Dendritic cell treated with granulocyte-macrophage colony-stimulating factor and Interleukin-4, amounts not matched to agents 40 ng/mL and 50 ng/mL, for 4 days (primary cell): ENCODE measurements around the gene PNPLA6.

Experiments used
- H3K27ac Mint-ChIP-seq: one replicate; pipeline ENCODE4 v1.8.0; 2022; ENCODE audit warnings: mild to moderate bottlenecking, mixed read lengths
- H3K27me3 Mint-ChIP-seq: one replicate; pipeline ENCODE4 v1.8.0; 2022; ENCODE audit warnings: mild to moderate bottlenecking, mixed read lengths
- H3K36me3 Mint-ChIP-seq: one replicate; pipeline ENCODE4 v1.8.0; 2022; ENCODE audit warnings: low read depth, mixed read lengths
- H3K4me1 Mint-ChIP-seq: one replicate; pipeline ENCODE4 v1.8.0; 2022; ENCODE audit warnings: low read depth, mixed read lengths
- H3K4me3 Mint-ChIP-seq: one replicate; pipeline ENCODE4 v1.8.0; 2022; ENCODE audit warnings: mild to moderate bottlenecking, moderate library complexity, mixed read lengths
- H3K9me3 Mint-ChIP-seq: one replicate; pipeline ENCODE4 v1.8.0; 2022; ENCODE audit warnings: mixed read lengths
- intact Hi-C: fragments of 100-400 bp; cut with micrococcal nuclease; formaldehyde crosslinking; loops from one replicate; pipeline ENCODE4 v1.15.0; 2022

PNPLA6 gene

DNA sequence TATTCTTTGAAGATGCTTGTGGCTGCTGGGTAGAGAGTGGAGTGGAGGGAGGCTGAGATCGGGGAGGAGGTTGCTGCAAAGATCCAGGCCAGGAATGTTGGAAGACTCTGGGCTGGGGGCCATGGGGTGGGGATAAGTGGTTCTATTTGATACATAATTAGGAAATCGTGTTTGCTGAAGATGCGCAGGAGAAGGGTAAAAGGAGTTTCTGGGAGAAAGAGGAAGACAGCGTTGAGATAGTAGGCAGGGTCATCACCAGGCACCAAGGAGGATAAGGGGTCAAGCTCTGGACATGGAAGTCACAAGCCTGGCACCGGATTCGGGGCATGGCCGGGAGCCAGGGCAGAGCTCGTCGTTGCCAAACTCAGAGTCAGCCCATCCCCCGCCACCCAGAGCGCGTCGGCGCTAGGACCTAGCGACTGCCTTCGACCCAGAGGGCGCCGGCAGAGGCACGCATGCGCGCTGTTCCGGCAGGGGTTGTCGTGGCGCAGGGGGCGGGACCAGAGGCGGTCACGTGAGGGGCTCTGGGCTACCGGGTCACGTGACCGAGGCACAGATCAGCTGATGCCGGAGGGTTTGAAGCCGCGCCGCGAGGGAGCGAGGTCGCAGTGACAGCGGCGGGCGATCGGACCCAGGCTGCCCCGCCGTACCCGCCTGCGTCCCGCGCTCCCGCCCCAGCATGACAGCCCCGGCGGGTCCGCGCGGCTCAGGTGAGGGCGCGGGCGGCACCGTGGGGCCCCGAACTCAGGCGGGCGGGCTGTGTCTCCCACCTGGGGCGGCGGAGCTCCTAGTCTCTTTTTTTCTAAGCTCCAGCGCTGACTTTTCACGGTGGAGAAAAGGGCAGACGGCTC is 13.2 kb upstream of the PNPLA6 start, which contains the start of gene MCOLN1:
Gene MCOLN1 (plus strand): TSS at position 553 of the 851 bp plus-strand sequence. CDS start 127 bp downstream, at position 680.
- peaks cover 8% of the 10 kb centered on the region for H3K27me3 Mint-ChIP-seq

GRCh38 chr19:7522923-7523667 is 12.4 kb upstream of the PNPLA6 start:
- H3K27ac Mint-ChIP-seq = peak overlapping the region; percentile 72
- H3K36me3 Mint-ChIP-seq = peaks cover 71% of the 10 kb centered on the region
- intact Hi-C loops = loop anchor here (1.0 to 10.0 kb wide), 3 partner anchors 11 to 128 kb away; no protein-coding TSS in a partner anchor
- H3K27me3 Mint-ChIP-seq = peaks cover 2% of the 10 kb centered on the region
- peaks cover 56% of the 10 kb centered on the region for H3K4me1 Mint-ChIP-seq
- H3K4me3 Mint-ChIP-seq = peak overlapping the region; percentile 81
- H3K9me3 Mint-ChIP-seq = no peaks in the 10 kb centered on the region

More for the DNA sequence above, 13.2 kb upstream of the PNPLA6 start, which contains the start of gene MCOLN1:
- no peaks in the 10 kb centered on the region for H3K9me3 Mint-ChIP-seq
- peaks cover 49% of the 10 kb centered on the region for H3K4me1 Mint-ChIP-seq
- peak within 1 kb of the TSS; percentile 72 for H3K27ac Mint-ChIP-seq
- intact Hi-C loops = loop anchor here (1.0 to 10.0 kb wide), 3 partner anchors 12 to 127 kb away; no protein-coding TSS in a partner anchor
- H3K4me3 Mint-ChIP-seq = peak within 1 kb of the TSS; percentile 81
- peaks cover 63% of the 10 kb centered on the region for H3K36me3 Mint-ChIP-seq

DNA sequence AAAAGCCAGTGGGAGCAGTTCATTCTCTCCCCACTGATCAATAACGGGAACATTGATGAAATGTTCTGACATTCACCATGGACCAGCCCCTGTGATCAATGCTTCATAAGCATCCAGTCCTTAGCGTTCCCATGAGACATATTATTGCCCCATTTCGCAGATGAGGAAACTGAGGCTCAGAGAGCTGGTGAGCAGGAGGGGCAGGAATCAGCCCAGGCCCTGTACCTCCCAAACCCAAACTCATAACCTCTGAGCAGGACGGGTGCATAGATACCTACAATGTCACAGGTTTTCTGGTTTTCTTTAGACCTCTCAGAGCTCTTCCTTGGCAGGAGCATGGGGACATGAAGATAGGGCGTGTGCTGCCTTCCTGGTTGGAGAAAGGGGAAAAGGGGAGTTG is 11.0 kb upstream of the PNPLA6 start:
- Mint-ChIP-seq H3K9me3 (no peaks in the 10 kb centered on the region), H3K4me3 (no peak overlapping the region), H3K27ac (no peak overlapping the region), H3K4me1 (peaks cover 67% of the 10 kb centered on the region), H3K36me3 (peaks cover 79% of the 10 kb centered on the region), H3K27me3 (no peaks in the 10 kb centered on the region)
- intact Hi-C loops = loop anchor here (5.0 to 10.0 kb wide), 2 partner anchors 42 to 130 kb away; no protein-coding TSS in a partner anchor

DNA sequence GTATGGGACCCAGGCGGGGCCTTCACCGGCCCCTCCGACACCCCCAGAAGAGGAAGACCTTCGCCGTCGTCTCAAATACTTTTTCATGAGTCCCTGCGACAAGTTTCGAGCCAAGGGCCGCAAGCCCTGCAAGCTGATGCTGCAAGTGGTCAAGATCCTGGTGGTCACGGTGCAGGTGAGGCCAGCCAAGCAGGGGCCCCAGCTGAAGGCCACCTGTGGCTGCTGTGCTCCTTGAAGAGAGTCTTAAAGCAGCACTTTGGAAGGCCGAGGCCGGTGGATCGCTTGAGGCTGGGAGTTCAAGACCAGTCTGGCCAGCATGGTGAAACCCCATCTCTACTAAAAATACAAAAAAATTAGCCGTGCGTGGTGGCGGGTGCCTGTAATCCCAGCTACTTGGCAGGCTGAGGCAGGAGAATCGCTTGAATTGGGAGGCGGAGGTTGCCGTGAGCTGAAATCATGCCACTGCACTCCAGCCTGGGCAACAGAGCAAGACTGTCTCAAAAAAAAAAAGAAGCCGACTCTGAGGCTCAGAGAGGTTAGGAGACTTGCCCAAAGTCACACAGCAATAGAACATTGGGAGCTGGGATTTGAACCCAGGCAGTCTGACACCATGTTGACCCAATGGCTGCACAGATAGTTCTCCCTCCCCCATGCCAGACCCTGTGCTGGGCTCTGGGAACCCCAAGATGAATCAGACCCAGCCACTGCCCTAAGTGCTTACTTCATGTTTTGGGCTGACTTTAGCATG is 10.4 kb upstream of the PNPLA6 start:
- H3K4me1 Mint-ChIP-seq = peaks cover 73% of the 10 kb centered on the region
- H3K27me3 Mint-ChIP-seq = no peaks in the 10 kb centered on the region
- H3K36me3 Mint-ChIP-seq = peaks cover 82% of the 10 kb centered on the region
- H3K4me3 Mint-ChIP-seq = no peak overlapping the region
- peak overlapping the region; percentile 64 for H3K27ac Mint-ChIP-seq
- no peaks in the 10 kb centered on the region for H3K9me3 Mint-ChIP-seq
- intact Hi-C loops = loop anchor here (5.0 to 10.0 kb wide), 2 partner anchors 43 to 130 kb away; no protein-coding TSS in a partner anchor

DNA sequence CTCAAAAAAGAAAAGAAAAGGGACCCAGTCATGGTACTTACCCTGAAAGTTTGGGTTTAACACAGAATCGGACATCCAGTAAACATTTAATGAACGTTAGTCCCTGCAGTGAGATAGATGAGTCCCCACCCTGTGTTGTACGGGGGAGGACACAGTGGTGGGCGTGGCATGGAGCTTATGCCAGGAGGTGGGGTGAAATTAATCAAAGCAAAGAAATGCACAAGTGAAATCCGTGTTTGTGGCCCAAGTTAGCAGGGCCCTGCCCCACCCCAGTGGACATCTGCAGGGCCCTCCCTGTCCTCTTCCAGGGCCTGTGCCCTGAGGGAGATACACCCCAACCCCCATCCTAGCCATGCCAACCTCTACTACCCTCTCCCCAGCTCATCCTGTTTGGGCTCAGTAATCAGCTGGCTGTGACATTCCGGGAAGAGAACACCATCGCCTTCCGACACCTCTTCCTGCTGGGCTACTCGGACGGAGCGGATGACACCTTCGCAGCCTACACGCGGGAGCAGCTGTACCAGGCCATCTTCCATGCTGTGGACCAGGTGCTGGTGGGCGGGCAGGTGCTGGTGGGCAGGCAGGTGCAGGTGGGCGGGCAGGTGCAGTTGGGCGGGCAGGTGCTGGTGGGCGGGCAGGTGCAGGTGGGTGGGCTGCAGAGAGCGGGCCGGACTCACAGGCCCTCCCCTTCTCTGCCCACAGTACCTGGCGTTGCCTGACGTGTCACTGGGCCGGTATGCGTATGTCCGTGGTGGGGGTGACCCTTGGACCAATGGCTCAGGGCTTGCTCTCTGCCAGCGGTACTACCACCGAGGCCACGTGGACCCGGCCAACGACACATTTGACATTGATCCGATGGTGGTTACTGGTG is 9.2 kb upstream of the PNPLA6 start:
- Mint-ChIP-seq H3K27ac (peak overlapping the region; percentile 64), H3K36me3 (peaks cover 85% of the 10 kb centered on the region), H3K4me3 (no peak overlapping the region), H3K9me3 (no peaks in the 10 kb centered on the region), H3K27me3 (no peaks in the 10 kb centered on the region), H3K4me1 (peaks cover 67% of the 10 kb centered on the region)
- intact Hi-C loops = loop anchor here (10.0 kb wide), 1 partner anchor 131 kb away; no protein-coding TSS in a partner anchor

DNA sequence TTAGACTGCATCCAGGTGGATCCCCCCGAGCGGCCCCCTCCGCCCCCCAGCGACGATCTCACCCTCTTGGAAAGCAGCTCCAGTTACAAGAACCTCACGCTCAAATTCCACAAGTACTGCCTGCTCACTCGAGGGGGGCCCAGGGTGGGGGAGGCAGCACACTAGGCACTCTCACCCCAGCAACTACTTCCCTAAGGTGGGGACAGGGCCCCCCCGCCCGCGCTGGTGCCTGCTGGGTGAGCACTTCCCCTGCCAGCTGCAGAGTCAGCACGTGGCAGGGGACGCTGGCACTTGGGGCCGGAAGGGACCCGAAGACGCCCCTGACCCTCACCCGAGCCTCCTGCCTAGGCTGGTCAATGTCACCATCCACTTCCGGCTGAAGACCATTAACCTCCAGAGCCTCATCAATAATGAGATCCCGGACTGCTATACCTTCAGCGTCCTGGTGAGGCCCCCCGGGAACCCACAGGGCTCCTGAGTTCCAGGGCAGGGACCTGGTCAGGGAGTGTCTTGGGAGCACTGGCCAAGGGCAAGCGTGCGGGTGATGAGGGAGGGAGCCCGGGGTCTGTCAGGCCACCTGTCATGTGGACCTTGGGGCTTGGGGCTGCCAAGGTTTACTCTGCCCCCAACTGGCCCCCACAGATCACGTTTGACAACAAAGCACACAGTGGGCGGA is 7.9 kb upstream of the PNPLA6 start:
- Mint-ChIP-seq H3K4me3 (peak overlapping the region; percentile 55), H3K36me3 (peaks cover 95% of the 10 kb centered on the region), H3K27ac (peak overlapping the region; percentile 64), H3K4me1 (peaks cover 66% of the 10 kb centered on the region), H3K9me3 (no peaks in the 10 kb centered on the region), H3K27me3 (no peaks in the 10 kb centered on the region)
- intact Hi-C loops = loop anchor here (10.0 kb wide), 1 partner anchor 133 kb away; no protein-coding TSS in a partner anchor

DNA sequence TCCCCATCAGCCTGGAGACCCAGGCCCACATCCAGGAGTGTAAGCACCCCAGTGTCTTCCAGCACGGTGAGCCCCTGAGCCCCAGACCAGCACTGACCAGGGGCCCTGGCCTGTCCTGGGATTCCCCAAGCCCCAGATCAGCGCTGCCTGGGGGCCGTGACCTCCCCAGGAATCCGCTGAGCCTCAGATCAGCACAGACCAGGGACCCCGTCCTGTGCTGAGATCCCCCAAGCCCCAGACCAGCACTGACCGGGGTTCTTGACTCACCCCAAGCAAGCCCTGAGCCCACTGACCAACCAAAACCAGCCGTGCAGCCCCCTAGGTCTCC is 7.4 kb upstream of the PNPLA6 start:
- intact Hi-C loops = loop anchor here (10.0 kb wide), 1 partner anchor 133 kb away; no protein-coding TSS in a partner anchor
- peaks cover 95% of the 10 kb centered on the region for H3K36me3 Mint-ChIP-seq
- H3K4me3 Mint-ChIP-seq = no peak overlapping the region
- H3K27ac Mint-ChIP-seq = peak overlapping the region; percentile 64
- no peaks in the 10 kb centered on the region for H3K27me3 Mint-ChIP-seq
- H3K4me1 Mint-ChIP-seq = peaks cover 71% of the 10 kb centered on the region
- H3K9me3 Mint-ChIP-seq = no peaks in the 10 kb centered on the region

DNA sequence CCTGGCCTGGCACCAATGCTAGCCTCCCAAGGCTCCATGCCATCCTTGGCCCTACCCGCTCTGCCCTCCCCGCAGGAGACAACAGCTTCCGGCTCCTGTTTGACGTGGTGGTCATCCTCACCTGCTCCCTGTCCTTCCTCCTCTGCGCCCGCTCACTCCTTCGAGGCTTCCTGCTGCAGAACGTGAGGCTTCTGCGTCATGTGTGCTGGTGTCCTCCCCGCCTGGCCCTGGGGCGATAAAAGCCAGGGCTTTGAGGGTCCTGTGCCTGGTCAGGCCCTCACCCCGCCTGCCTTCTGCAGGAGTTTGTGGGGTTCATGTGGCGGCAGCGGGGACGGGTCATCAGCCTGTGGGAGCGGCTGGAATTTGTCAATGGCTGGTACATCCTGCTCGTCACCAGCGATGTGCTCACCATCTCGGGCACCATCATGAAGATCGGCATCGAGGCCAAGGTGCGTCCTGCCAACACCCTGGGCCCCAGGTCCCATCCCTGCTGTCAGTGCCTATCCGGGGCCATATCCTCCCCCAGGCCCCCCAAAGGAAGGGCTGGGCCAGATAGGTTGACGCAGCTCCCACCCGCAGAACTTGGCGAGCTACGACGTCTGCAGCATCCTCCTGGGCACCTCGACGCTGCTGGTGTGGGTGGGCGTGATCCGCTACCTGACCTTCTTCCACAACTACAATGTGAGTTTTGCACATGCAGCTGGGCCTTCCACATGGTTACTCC is 6.8 kb upstream of the PNPLA6 start:
- peaks cover 95% of the 10 kb centered on the region for H3K36me3 Mint-ChIP-seq
- H3K4me1 Mint-ChIP-seq = peaks cover 76% of the 10 kb centered on the region
- H3K27me3 Mint-ChIP-seq = no peaks in the 10 kb centered on the region
- H3K9me3 Mint-ChIP-seq = no peaks in the 10 kb centered on the region
- intact Hi-C loops = loop anchor here (10.0 kb wide), 1 partner anchor 134 kb away; no protein-coding TSS in a partner anchor
- H3K4me3 Mint-ChIP-seq = no peak overlapping the region
- peak overlapping the region; percentile 64 for H3K27ac Mint-ChIP-seq

DNA sequence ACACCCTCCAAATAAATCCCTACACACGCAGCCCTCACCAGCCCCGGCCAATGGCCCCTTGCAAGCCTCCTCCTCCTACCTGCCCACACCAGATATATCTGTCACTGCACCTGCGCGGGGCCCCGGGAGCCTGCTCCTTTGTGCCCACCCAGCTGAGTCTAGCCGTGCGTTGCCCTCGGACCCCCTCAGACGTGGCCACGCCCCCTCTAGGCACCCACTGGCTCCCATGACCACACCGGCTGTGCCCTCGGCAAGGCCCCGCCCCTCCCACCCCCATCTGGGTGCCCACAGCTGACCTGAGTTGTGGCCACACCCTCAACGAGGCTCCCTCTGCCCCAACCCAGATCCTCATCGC is 6.3 kb upstream of the PNPLA6 start:
- Mint-ChIP-seq H3K27me3 (no peaks in the 10 kb centered on the region), H3K4me3 (no peak overlapping the region), H3K4me1 (peaks cover 80% of the 10 kb centered on the region), H3K27ac (peak overlapping the region; percentile 64), H3K9me3 (no peaks in the 10 kb centered on the region), H3K36me3 (peaks cover 99% of the 10 kb centered on the region)
- intact Hi-C loops = loop anchor here (10.0 kb wide), 1 partner anchor 134 kb away; no protein-coding TSS in a partner anchor

GRCh38 chr19:7529610-7530490 is 5.7 kb upstream of the PNPLA6 start:
- Mint-ChIP-seq H3K36me3 (peaks cover 99% of the 10 kb centered on the region), H3K4me3 (no peak overlapping the region), H3K27ac (peak overlapping the region; percentile 64), H3K27me3 (no peaks in the 10 kb centered on the region), H3K9me3 (no peaks in the 10 kb centered on the region), H3K4me1 (peaks cover 83% of the 10 kb centered on the region)
- intact Hi-C loops = loop anchor here (10.0 kb wide), 1 partner anchor 135 kb away; no protein-coding TSS in a partner anchor

DNA sequence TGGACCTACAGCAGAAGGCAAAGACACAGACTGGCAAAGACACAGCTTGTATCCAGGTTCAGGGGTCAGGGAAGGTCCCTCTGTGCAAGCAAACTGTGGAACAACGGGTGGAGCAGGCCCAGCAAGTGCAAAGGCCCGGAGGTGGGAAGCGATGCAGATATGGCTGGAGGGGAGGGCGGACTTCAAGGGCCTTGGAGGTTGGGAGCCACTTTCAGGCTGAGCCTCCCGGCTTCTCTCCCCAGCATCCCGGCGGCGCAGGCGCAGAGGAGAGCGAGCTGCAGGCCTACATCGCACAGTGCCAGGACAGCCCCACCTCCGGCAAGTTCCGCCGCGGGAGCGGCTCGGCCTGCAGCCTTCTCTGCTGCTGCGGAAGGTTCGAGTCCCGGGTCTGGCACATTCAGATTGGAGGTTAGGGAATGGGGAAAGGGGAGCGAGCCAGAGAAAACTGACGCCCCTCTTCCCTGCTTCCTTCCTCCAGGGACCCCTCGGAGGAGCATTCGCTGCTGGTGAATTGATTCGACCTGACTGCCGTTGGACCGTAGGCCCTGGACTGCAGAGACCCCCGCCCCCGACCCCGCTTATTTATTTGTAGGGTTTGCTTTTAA is 2.1 kb upstream of the PNPLA6 start:
- H3K4me3 Mint-ChIP-seq = peak overlapping the region; percentile 72
- H3K4me1 Mint-ChIP-seq = peaks cover 73% of the 10 kb centered on the region
- H3K27ac Mint-ChIP-seq = peak overlapping the region; percentile 93
- peaks cover 97% of the 10 kb centered on the region for H3K36me3 Mint-ChIP-seq
- intact Hi-C loops = no loop called here
- H3K9me3 Mint-ChIP-seq = no peaks in the 10 kb centered on the region
- H3K27me3 Mint-ChIP-seq = no peaks in the 10 kb centered on the region
